Smooth muscle cell (in vitro differentiated cells): ENCODE data around the gene AMD1. TPM values are rescaled to one million over a fixed set of nuclear protein-coding genes. Genes with fewer than 3 reads are reported as not detected.

Experiments used
- DNase-seq: peaks from one replicate; lab custom pipeline; 2025; ENCODE audit not compliant: unreplicated experiment; lab: John Stamatoyannopoulos, UW
- H2AFZ ChIP-seq: fragments of 200-600 bp; sonication (generic); 2 replicates; pipeline ENCODE4 v1.6.0; 2016; ENCODE audit warnings: antibody characterized with exemption, low read depth, mild to moderate bottlenecking
- H3F3A ChIP-seq: fragments of 200-600 bp; sonication (generic); 2 replicates; pipeline ENCODE4 v1.6.0; 2017; ENCODE audit warnings: antibody characterized with exemption, low read depth
- H3K27ac ChIP-seq: fragments of 200-600 bp; sonication (generic); 2 replicates; pipeline ENCODE4 v1.5.1; 2016; ENCODE audit warnings: low read depth, mild to moderate bottlenecking
- H3K27me3 ChIP-seq: fragments of 200-600 bp; sonication (generic); 2 replicates; pipeline ENCODE4 v1.6.1; 2016; ENCODE audit warnings: low read depth, mild to moderate bottlenecking
- H3K36me3 ChIP-seq: fragments of 200-600 bp; sonication (generic); 2 replicates; pipeline ENCODE4 v1.5.1; 2016; ENCODE audit warnings: low read depth
- H3K4me1 ChIP-seq: fragments of 200-600 bp; sonication (generic); 2 replicates; pipeline ENCODE4 v1.5.1; 2016; ENCODE audit warnings: low read depth
- H3K4me2 ChIP-seq: fragments of 200-600 bp; sonication (generic); 2 replicates; pipeline ENCODE4 v1.6.0; 2016; ENCODE audit warnings: mild to moderate bottlenecking
- H3K4me3 ChIP-seq: fragments of 200-600 bp; sonication (generic); 2 replicates; pipeline ENCODE4 v1.5.1; 2016; ENCODE audit warnings: mild to moderate bottlenecking
- H3K79me2 ChIP-seq: fragments of 200-600 bp; sonication (generic); 2 replicates; pipeline ENCODE4 v1.6.0; 2016; ENCODE audit warnings: low read depth, mild to moderate bottlenecking
- H3K9ac ChIP-seq: fragments of 200-600 bp; sonication (generic); 2 replicates; pipeline ENCODE4 v1.6.0; 2016; ENCODE audit warnings: low read depth
- H3K9me3 ChIP-seq: fragments of 200-600 bp; sonication (generic); replicated peaks from 2 replicates; pipeline ENCODE4 v1.5.1; 2016; ENCODE audit warnings: low read depth
- H4K20me1 ChIP-seq: fragments of 200-600 bp; sonication (generic); 2 replicates; pipeline ENCODE4 v1.6.0; 2016; ENCODE audit warnings: low read depth
- WGBS: methylation state at CpG from one replicate; pipeline ENCODE4 v1.1.7; 2016; ENCODE audit warnings: low lambda C conversion rate; 5-methylcytosine and 5-hydroxymethylcytosine counted together
- polyA plus RNA-seq: library from polyadenylated mRNA; unstranded; fragments of >200 nt; fragmentation: Nextera tagmentation; extraction: Ambion mirVana; gene quantifications from 2 replicates; pipeline ENCODE4 v1.2.1, GENCODE V29; 2016
- total RNA-seq: library from RNA; depleted of rRNA; stranded (reverse); fragments of >200 nt; gene quantifications from 2 replicates; pipeline ENCODE4 v1.2.3, GENCODE V29; 2014
- TF ChIP-seq, protein P1 (sequence below): fragments of 200-600 bp; sonication (generic); IDR thresholded peaks from 2 replicates; pipeline ENCODE4 v1.5.1; 2017; ENCODE audit warnings: borderline replicate concordance, mild to moderate bottlenecking, antibody characterized with exemption; ENCODE audit not compliant: insufficient read depth, poor library complexity, severe bottlenecking

Gene AMD1
- total and polyA plus RNA-seq, 2 experiments from 2014 or later, result 31.2 to 56.7 TPM

DNA sequence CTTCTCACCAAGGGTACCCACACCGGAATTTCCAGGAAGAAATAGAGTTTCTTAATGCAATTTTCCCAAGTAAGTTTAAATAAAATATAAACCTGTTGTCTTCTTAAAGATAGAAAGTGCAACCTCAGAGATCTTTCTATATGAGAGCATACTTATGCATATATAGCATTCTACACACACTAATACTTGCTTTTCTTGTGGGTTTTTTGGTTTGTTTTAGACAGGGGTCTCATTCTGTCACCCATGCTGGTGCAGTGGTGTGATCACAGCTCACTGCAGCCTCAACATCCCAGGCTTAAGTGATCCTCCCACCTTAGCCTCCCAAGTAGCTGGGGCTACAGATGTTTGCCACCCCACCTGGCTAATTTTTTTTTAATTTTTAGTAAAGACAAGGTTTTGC lies 15.7 kb downstream of the AMD1 start:
- Histone ChIP-seq H3K36me3 (peaks cover 28% of the 10 kb centered on the region), H3K4me1 (no peaks in the 10 kb centered on the region), H3K79me2 (peaks cover 75% of the 10 kb centered on the region), H4K20me1 (peaks cover 81% of the 10 kb centered on the region), H3K27ac (no peak overlapping the region), H3K4me2 (no peak overlapping the region), H3F3A (no peaks in the 10 kb centered on the region), H3K27me3 (no peaks in the 10 kb centered on the region), H3K9ac (no peak overlapping the region), H3K4me3 (no peak overlapping the region), H3K9me3 (no peaks in the 10 kb centered on the region), H2AFZ (no peak overlapping the region)
- TF ChIP-seq, protein P1, sequence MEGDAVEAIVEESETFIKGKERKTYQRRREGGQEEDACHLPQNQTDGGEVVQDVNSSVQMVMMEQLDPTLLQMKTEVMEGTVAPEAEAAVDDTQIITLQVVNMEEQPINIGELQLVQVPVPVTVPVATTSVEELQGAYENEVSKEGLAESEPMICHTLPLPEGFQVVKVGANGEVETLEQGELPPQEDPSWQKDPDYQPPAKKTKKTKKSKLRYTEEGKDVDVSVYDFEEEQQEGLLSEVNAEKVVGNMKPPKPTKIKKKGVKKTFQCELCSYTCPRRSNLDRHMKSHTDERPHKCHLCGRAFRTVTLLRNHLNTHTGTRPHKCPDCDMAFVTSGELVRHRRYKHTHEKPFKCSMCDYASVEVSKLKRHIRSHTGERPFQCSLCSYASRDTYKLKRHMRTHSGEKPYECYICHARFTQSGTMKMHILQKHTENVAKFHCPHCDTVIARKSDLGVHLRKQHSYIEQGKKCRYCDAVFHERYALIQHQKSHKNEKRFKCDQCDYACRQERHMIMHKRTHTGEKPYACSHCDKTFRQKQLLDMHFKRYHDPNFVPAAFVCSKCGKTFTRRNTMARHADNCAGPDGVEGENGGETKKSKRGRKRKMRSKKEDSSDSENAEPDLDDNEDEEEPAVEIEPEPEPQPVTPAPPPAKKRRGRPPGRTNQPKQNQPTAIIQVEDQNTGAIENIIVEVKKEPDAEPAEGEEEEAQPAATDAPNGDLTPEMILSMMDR, result no peak
- 94% methylated on average over 1 of the region's 1 CpG for WGBS
- no peak for DNase-seq

DNA sequence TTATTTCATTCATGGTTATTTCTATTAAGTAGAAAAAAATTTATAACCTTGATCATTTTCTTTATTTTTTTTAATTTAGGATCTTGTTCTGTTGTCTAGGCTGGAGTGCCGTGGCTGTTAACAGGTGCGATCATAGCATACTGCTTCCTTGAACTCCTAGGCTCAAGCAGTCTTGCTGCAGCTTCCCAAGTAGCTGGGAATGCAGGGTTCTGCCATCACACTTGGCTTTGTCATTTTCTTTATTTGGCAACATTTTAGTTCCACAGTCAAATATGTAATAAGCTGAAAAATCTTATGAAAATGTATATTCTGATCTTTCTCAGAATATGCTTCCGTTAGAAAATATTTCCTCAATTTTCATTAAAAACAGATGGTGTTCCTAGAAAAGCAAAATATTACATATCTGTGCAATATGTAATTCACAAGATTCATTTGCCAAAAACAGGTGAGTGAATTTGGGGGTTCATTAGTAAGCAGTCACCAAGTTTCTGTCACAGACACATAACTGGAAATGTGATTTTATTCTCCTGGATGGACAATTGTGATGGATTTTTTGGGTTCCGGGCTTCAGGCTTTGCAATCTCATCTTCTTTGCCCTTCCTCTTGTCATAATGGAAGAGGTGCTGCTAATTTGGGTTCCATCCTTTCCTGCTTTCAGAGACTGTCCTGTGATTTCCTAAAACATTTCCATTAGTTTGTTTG lies 21.5 kb downstream of the AMD1 start:
- Histone ChIP-seq H3F3A (no peaks in the 10 kb centered on the region), H3K9ac (no peak overlapping the region), H3K27me3 (no peaks in the 10 kb centered on the region), H3K4me2 (no peak overlapping the region), H3K27ac (no peak overlapping the region), H3K79me2 (peaks cover 17% of the 10 kb centered on the region), H3K9me3 (no peaks in the 10 kb centered on the region), H3K4me1 (no peaks in the 10 kb centered on the region), H4K20me1 (peaks cover 23% of the 10 kb centered on the region), H2AFZ (no peak overlapping the region), H3K36me3 (peaks cover 41% of the 10 kb centered on the region), H3K4me3 (no peak overlapping the region)
- WGBS, result 98% methylated on average over 4 of the region's 4 CpGs
- DNase-seq, result no peak
- TF ChIP-seq, protein P1, result no peak

DNA sequence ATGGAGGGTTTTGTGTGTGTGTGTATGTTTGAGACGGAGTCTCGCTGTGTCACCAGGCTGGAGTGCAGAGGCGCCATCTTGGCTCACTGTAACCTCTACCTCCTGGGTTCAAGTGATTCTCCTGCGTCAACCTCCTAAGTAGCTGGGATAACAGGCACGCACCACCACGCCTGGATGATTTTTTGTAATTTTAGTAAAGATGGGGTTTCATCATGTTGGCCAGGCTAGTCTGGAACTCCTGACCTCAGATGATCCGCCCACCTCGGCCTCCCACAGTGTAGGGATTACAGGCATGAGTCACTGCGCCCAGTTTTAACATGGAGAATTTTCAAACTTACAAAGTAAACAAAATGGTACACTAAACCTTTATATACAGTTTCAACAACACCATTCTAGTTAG lies 22.8 kb downstream of the AMD1 start:
- Histone ChIP-seq H3K4me3 (no peak overlapping the region), H3K9ac (no peak overlapping the region), H3K27me3 (no peaks in the 10 kb centered on the region), H3K79me2 (peaks cover 7% of the 10 kb centered on the region), H4K20me1 (peaks cover 10% of the 10 kb centered on the region), H3K36me3 (peaks cover 37% of the 10 kb centered on the region), H3K27ac (no peak overlapping the region), H3K9me3 (no peaks in the 10 kb centered on the region), H3K4me1 (no peaks in the 10 kb centered on the region), H3K4me2 (no peak overlapping the region), H2AFZ (no peak overlapping the region), H3F3A (peaks cover 3% of the 10 kb centered on the region)
- no peak for DNase-seq
- TF ChIP-seq, protein P1, result no peak
- 93% methylated on average over 9 of the region's 9 CpGs for WGBS

DNA sequence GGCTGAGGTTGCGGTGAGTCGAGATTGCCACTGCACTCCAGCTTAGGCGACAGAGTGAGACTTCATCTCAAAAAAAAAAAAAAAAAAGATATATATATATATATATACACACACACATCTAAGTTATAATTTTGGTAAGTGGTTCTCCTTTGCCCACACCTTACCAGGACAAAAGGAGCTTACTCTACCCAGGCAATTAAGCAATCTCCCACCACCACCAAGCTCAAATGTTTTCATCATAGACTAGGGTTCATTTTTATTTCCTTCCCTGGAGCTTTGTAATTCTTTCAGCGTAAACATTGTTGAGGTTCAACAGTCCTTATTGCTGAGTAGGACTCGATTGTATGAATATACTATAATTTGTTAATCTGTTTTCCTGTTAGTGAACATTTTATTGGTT lies 23.5 kb downstream of the AMD1 start:
- WGBS, result 97% methylated on average over 5 of the region's 5 CpGs
- no peak overlapping the region for H3K4me3 ChIP-seq
- H3K9ac ChIP-seq, result no peak overlapping the region
- H3K27ac ChIP-seq, result no peak overlapping the region
- H3K79me2 ChIP-seq, result peaks cover 7% of the 10 kb centered on the region
- no peak for DNase-seq
- no peaks in the 10 kb centered on the region for H3K27me3 ChIP-seq
- H3K9me3 ChIP-seq, result no peaks in the 10 kb centered on the region
- no peak overlapping the region for H3K4me2 ChIP-seq
- TF ChIP-seq, protein P1, result no peak
- peaks cover 10% of the 10 kb centered on the region for H4K20me1 ChIP-seq
- peaks cover 6% of the 10 kb centered on the region for H3F3A ChIP-seq
- no peak overlapping the region for H2AFZ ChIP-seq
- peaks cover 33% of the 10 kb centered on the region for H3K36me3 ChIP-seq
- H3K4me1 ChIP-seq, result no peaks in the 10 kb centered on the region
